Measurements from ENCODE around the gene TICAM1. TPM values are rescaled to one million over a fixed set of nuclear protein-coding genes. Genes with fewer than 3 reads are reported as not detected.
A peak's percentile ranks its signal among the peaks of the same experiment; 100 is the strongest.

Gene TICAM1
- total and polyA plus RNA-seq, 2 of the 13 experiments (the other 11 are each of a cell fraction or from before 2014, with no cell fraction given): 0.33 to 0.95 TPM

- no peak for TF ChIP-seq AKNA (CRISPR knock-in tag; IDR thresholded peaks at IDR 0.05; ENCODE audit: borderline replicate concordance)
Observed at GRCh38 chr19:4803736-4804695, 27.5 kb downstream of the TICAM1 start (continued).

GRCh38 chr19:4802711-4803110, 28.8 kb downstream of the TICAM1 start:
- intact Hi-C loops (cut with micrococcal nuclease; ENCODE audit: unreplicated experiment): no loop called here

More at GRCh38 chr19:4802711-4803110, 28.8 kb downstream of the TICAM1 start:
- Histone ChIP-seq H3K27ac (ENCODE audit: extremely low read length, insufficient read depth, low read length) (no peak overlapping the region), H3K4me3 (replicated peaks in 1 of 3; ENCODE audit: insufficient read depth in 1 of 3, low read depth in 2 of 3, low read length in 3 of 3) (no peak overlapping the region), H3K36me3 (replicated peaks in 1 of 2; ENCODE audit: control insufficient read depth in 1 of 2, insufficient read depth in 2 of 2, low read length in 2 of 2) (no peaks in the 10 kb centered on the region), H3K4me1 (ENCODE audit: insufficient read depth, low read length) (peaks cover 26% of the 10 kb centered on the region), H3K79me2 (ENCODE audit: insufficient read depth, low read length) (no peaks in the 10 kb centered on the region), H3K4me2 (ENCODE audit: low read depth, low read length) (no peak overlapping the region), H3K27me3 (ENCODE audit: control insufficient read depth in 1 of 2, insufficient read depth in 2 of 2, low read length in 2 of 2) (no peaks in the 10 kb centered on the region), H3K9ac (ENCODE audit: insufficient read depth, low read depth, low read length) (no peak overlapping the region), H2AFZ (ENCODE audit: low read length) (no peak overlapping the region), H3K9me3 (ENCODE audit: low read length) (no peaks in the 10 kb centered on the region), H4K20me1 (ENCODE audit: insufficient read depth, low read length) (no peaks in the 10 kb centered on the region)
- CTCF ChIA-PET (ENCODE audit: low intra/inter-chr PET ratio, low total read pairs): interaction anchor here (4.0 kb wide), 1 partner anchor 70 kb away, joined by 59 read pairs; no protein-coding TSS in a partner anchor
- POLR2A ChIA-PET: no interaction called here
- DNase-seq (ENCODE audit: low spot score): no peak
- ATAC-seq: no peak
- in situ Hi-C loops (cut with HindIII; ENCODE audit: extremely low pct_ligation_motif_present, low pct_unique_long_range_greater_than_20kb): no loop called here
- TF ChIP-seq ZNF709 (CRISPR knock-in tag; IDR thresholded peaks at IDR 0.05) (no peak), ZNF768 (CRISPR knock-in tag; IDR thresholded peaks at IDR 0.05) (peak; percentile 91)
- 70% methylated on average over 7 of the region's 7 CpGs for WGBS (ENCODE audit: low lambda C conversion rate)
- no peak for FAIRE-seq
- BruUV-seq (replicated peaks): no TSS peak

Data from HepG2 (cell line).